Activated CD4-positive, alpha-beta T cell treated with anti-CD3 and anti-CD28 coated beads for 24 hours (primary cell): ENCODE data around the gene NPAS1.
A peak's percentile ranks its signal among the peaks of the same experiment; 100 is the strongest.

Experiments used
- DNase-seq, 2 donors: peaks; one replicate each; pipeline ENCODE4 v3.0.0-alpha.2; 2020; ENCODE audit warnings: low read depth in 2 of 2

The NPAS1 gene

GRCh38 chr19:47020132-47020805 is 632 bp downstream of the NPAS1 start:
- DNase-seq, result no peak

GRCh38 chr19:47020992-47021496 is 1.4 kb downstream of the NPAS1 start:
- no peak for DNase-seq

- DNase-seq, result no peak
Measured at GRCh38 chr19:47021536-47022139, 2.0 kb downstream of the NPAS1 start.

GRCh38 chr19:47022140-47022536 is 2.5 kb downstream of the NPAS1 start:
- no peak for DNase-seq

GRCh38 chr19:47022541-47023447 is 3.2 kb downstream of the NPAS1 start:
- no peak for DNase-seq

- DNase-seq, result no peak
Measured at GRCh38 chr19:47023448-47023794, 3.8 kb downstream of the NPAS1 start.

GRCh38 chr19:47024502-47024901 is 4.9 kb downstream of the NPAS1 start:
- DNase-seq, result no peak

GRCh38 chr19:47026156-47026555 is 6.5 kb downstream of the NPAS1 start:
- DNase-seq, result no peak

- no peak for DNase-seq
Measured at GRCh38 chr19:47026889-47027288, 7.3 kb downstream of the NPAS1 start.

- DNase-seq, result no peak
Measured at GRCh38 chr19:47027586-47028088, 8.0 kb downstream of the NPAS1 start.

GRCh38 chr19:47028195-47028601 is 8.6 kb downstream of the NPAS1 start:
- no peak for DNase-seq

- peak; percentile 47 to 50 for DNase-seq
Measured at GRCh38 chr19:47032171-47032811, 12.7 kb downstream of the NPAS1 start.

- DNase-seq, result peak; percentile 95 to 96
Measured at GRCh38 chr19:47035127-47036096, 15.8 kb downstream of the NPAS1 start.

- no peak for DNase-seq
Measured at GRCh38 chr19:47036097-47036651, 16.5 kb downstream of the NPAS1 start.

- no peak for DNase-seq
Measured at GRCh38 chr19:47037766-47038165, 18.1 kb downstream of the NPAS1 start.

- no peak for DNase-seq
Measured at GRCh38 chr19:47039239-47039874, 19.7 kb downstream of the NPAS1 start.

- no peak for DNase-seq
Measured at GRCh38 chr19:47040869-47041268, 21.2 kb downstream of the NPAS1 start.

GRCh38 chr19:47044946-47045866 is 25.6 kb downstream of the NPAS1 start:
- DNase-seq, result no peak
